ENCODE data around the gene ACE2. TPM values are rescaled to one million over a fixed set of nuclear protein-coding genes. Genes with fewer than 3 reads are reported as not detected.

ACE2 gene
- total and polyA plus RNA-seq, 2 of the 8 experiments (the other 6 are each of a cell fraction or from before 2014, with no cell fraction given): 0.06 TPM; not detected in 1

- H3K27me3 ChIP-seq (replicated peaks in 1 of 4; ENCODE audit: control insufficient read depth in 3 of 4, extremely low read depth in 1 of 4, insufficient read depth in 3 of 4, low read length in 3 of 4): no peaks in the 10 kb centered on the region
- H2AK5ac ChIP-seq (ENCODE audit: low read depth, low read length): no peak overlapping the region
- H3K36me3 ChIP-seq (ENCODE audit: control insufficient read depth in 2 of 4, insufficient read depth in 4 of 4, low read length in 3 of 4): no peaks in the 10 kb centered on the region
- no peak overlapping the region for H2BK12ac ChIP-seq (ENCODE audit: low read depth, low read length)
- FAIRE-seq: no peak
- H2BK20ac ChIP-seq (ENCODE audit: low read length): no peak overlapping the region
- no peak overlapping the region for H3K9ac ChIP-seq (replicated peaks in 1 of 4; ENCODE audit: extremely low read depth in 1 of 4, low read depth in 3 of 4, low read length in 3 of 4)
- H3K9me3 ChIP-seq (ENCODE audit: insufficient read depth in 2 of 2, low read depth in 1 of 2, low read length in 1 of 2): no peaks in the 10 kb centered on the region
- 88% methylated on average over 1 of the region's 1 CpG; no CpG with 5 or more reads in 1 of the 2 experiments for WGBS, 2 experiments (ENCODE audit: extremely low coverage in 1 of 2, insufficient coverage in 1 of 2, insufficient read length in 1 of 2, insufficient replicate concordance in 2 of 2, low coverage in 1 of 2, low lambda C conversion rate in 2 of 2, missing lambda C conversion rate in 1 of 2)
- H3K4me2 ChIP-seq (ENCODE audit: insufficient read depth in 1 of 2, low read depth in 2 of 2, low read length in 2 of 2): no peak overlapping the region
- H3K79me1 ChIP-seq (ENCODE audit: low read depth, low read length): no peaks in the 10 kb centered on the region
- no peak overlapping the region for H2BK5ac ChIP-seq (ENCODE audit: low read depth, low read length)
- no peak for DNase-seq (ENCODE audit: low read depth in 1 of 2, low spot score in 2 of 2)
- H3K27ac ChIP-seq (ENCODE audit: low read depth, low read length): no peak overlapping the region
- H3K79me2 ChIP-seq (ENCODE audit: control insufficient read depth in 1 of 2, insufficient read depth in 2 of 2, low read length in 2 of 2): no peaks in the 10 kb centered on the region
- no peak overlapping the region for H3K4me3 ChIP-seq (ENCODE audit: extremely low read depth in 1 of 4, insufficient read depth in 2 of 4, low read depth in 3 of 4, low read length in 4 of 4)
- no peaks in the 10 kb centered on the region for H4K20me1 ChIP-seq (replicated peaks in 1 of 2; ENCODE audit: control insufficient read depth in 1 of 2, insufficient read depth in 2 of 2, low read length in 2 of 2)
- H2BK120ac ChIP-seq (replicated peaks; ENCODE audit: low read depth, low read length): no peak overlapping the region
- no peak overlapping the region for H3K4ac ChIP-seq (replicated peaks; ENCODE audit: insufficient read length, low read depth, low read length)
- H3K23ac ChIP-seq (ENCODE audit: insufficient read length): no peak overlapping the region
- H3K56ac ChIP-seq (replicated peaks; ENCODE audit: insufficient read length, low read depth, low read length): no peak overlapping the region
- no peak overlapping the region for H4K8ac ChIP-seq (ENCODE audit: extremely low read depth, insufficient read depth, low read length)
- no peak overlapping the region for H4K5ac ChIP-seq (ENCODE audit: insufficient read length, low read depth, low read length)
- no peak overlapping the region for H2AFZ ChIP-seq (ENCODE audit: low read length)
- H3K4me1 ChIP-seq (replicated peaks in 1 of 4; ENCODE audit: control insufficient read depth in 3 of 4, insufficient read depth in 4 of 4, low read length in 3 of 4): 0 out of 7 replicates have a peak, but pooled peaks cover 0 to 3% (median 0%) of the 10 kb centered on the region in 4 experiments
- no peak overlapping the region for H2BK15ac ChIP-seq (ENCODE audit: low read length)
- H3K18ac ChIP-seq (ENCODE audit: extremely low read depth, low read length): no peak overlapping the region
- no peaks in the 10 kb centered on the region for H3K23me2 ChIP-seq (ENCODE audit: low read depth, low read length)
- ChIA-PET POLR2A (ENCODE audit: partially characterized antibody) (no interaction called here), CTCF (ENCODE audit: partially characterized antibody) (no interaction called here)
- H3K14ac ChIP-seq (ENCODE audit: insufficient read length): no peak overlapping the region
- H4K91ac ChIP-seq (replicated peaks; ENCODE audit: insufficient read length, low read length): no peak overlapping the region
- TF ChIP-seq CHD1 (IDR thresholded peaks at IDR 0.05; ENCODE audit: low read depth, low read length) (no peak), RBBP5 (IDR thresholded peaks at IDR 0.05; ENCODE audit: borderline replicate concordance, low read depth, low read length) (no peak), TBP (IDR thresholded peaks at IDR 0.05; ENCODE audit: low read depth, low read length) (no peak), BACH1 (IDR thresholded peaks at IDR 0.05; ENCODE audit: low read length) (no peak), RNF2 (IDR thresholded peaks at IDR 0.05; ENCODE audit: borderline replicate concordance, low read depth, low read length, missing control alignments, poor library complexity, severe bottlenecking) (no peak), POLR2AphosphoS5 (IDR thresholded peaks at IDR 0.05; ENCODE audit: low read depth, low read length) (no peak), EZH2 (IDR thresholded peaks at IDR 0.05; ENCODE audit: low read depth, low read length, severe bottlenecking) (no peak), RFX5 (IDR thresholded peaks at IDR 0.05; ENCODE audit: borderline replicate concordance, low read depth, low read length) (no peak), MAFK (IDR thresholded peaks at IDR 0.05; ENCODE audit: low read depth, low read length) (no peak), NANOG (IDR thresholded peaks at IDR 0.05; ENCODE audit: insufficient read depth, low read depth, low read length, poor library complexity, severe bottlenecking) (no peak), POU5F1 (IDR thresholded peaks at IDR 0.05; ENCODE audit: low read depth, low read length) (no peak), CHD2 (IDR thresholded peaks at IDR 0.05; ENCODE audit: low read length) (no peak), TAF1 (IDR thresholded peaks at IDR 0.05; ENCODE audit: low read depth, low read length) (no peak), JUND (IDR thresholded peaks at IDR 0.05; ENCODE audit: low read length) (no peak), EP300 (IDR thresholded peaks at IDR 0.05; ENCODE audit: borderline replicate concordance in 1 of 2, low read depth in 2 of 2, low read length in 2 of 2) (no peak)
These were observed 33.5 kb downstream of the ACE2 start for GRCh38 chrX:15567267-15567666.
